Measurements from ENCODE around the gene AMDHD2. TPM values are rescaled to one million over a fixed set of nuclear protein-coding genes. Genes with fewer than 3 reads are reported as not detected.
"Not testable (repeated sequence)": the region's sequence is repeated elsewhere in the genome, so short reads cannot be mapped to it uniquely, and the experiment has no call there.

The AMDHD2 gene
- total RNA-seq, 4 donors from 2014 or later = 12.3 to 18.1 (median 13.7) TPM

- H3K9me3 ChIP-seq; intact Hi-C loops (cut with DNase I; ENCODE audit: low total_unique reads); DNase-seq; H3K4me3 ChIP-seq; H3K36me3 ChIP-seq; in situ Hi-C loops (cut with MboI; ENCODE audit: low sequenced_read_pairs in 4 of 4); H3K4me1 ChIP-seq; H3K27ac ChIP-seq; H3K27me3 ChIP-seq: not testable (repeated sequence)
- peak; percentile 51 to 60 for ATAC-seq
Observed at GRCh38 chr16:2550283-2550878, 30.2 kb downstream of the AMDHD2 start.

GRCh38 chr16:2551420-2551889 is 31.3 kb downstream of the AMDHD2 start:
- ATAC-seq; in situ Hi-C loops (cut with MboI; ENCODE audit: low sequenced_read_pairs in 4 of 4); H3K9me3 ChIP-seq; H3K27me3 ChIP-seq; H3K4me1 ChIP-seq; H3K4me3 ChIP-seq; DNase-seq; intact Hi-C loops (cut with DNase I; ENCODE audit: low total_unique reads); H3K36me3 ChIP-seq: not testable (repeated sequence)
- peak overlapping the region in 2 of 4 donors; percentile 37 to 38 for H3K27ac ChIP-seq

- ATAC-seq; H3K4me1 ChIP-seq; in situ Hi-C loops (cut with MboI; ENCODE audit: low sequenced_read_pairs in 4 of 4); H3K27me3 ChIP-seq; H3K27ac ChIP-seq; H3K9me3 ChIP-seq; H3K4me3 ChIP-seq; DNase-seq; intact Hi-C loops (cut with DNase I; ENCODE audit: low total_unique reads); H3K36me3 ChIP-seq: not testable (repeated sequence)
Observed at GRCh38 chr16:2554709-2555425, 34.7 kb downstream of the AMDHD2 start.

GRCh38 chr16:2557150-2557549 is 37.0 kb downstream of the AMDHD2 start:
- H3K4me1 ChIP-seq; in situ Hi-C loops (cut with MboI; ENCODE audit: low sequenced_read_pairs in 4 of 4); H3K36me3 ChIP-seq; H3K9me3 ChIP-seq; H3K4me3 ChIP-seq; H3K27me3 ChIP-seq; intact Hi-C loops (cut with DNase I; ENCODE audit: low total_unique reads); H3K27ac ChIP-seq: not testable (repeated sequence)
- peak in 1 of 2 donors; percentile 47 for DNase-seq
- ATAC-seq = peak; percentile 66 to 82

- in situ Hi-C loops (cut with MboI; ENCODE audit: low sequenced_read_pairs in 4 of 4); ATAC-seq; DNase-seq; H3K36me3 ChIP-seq; H3K27ac ChIP-seq; H3K27me3 ChIP-seq; H3K9me3 ChIP-seq; intact Hi-C loops (cut with DNase I; ENCODE audit: low total_unique reads); H3K4me3 ChIP-seq; H3K4me1 ChIP-seq: not testable (repeated sequence)
Observed at GRCh38 chr16:2560131-2560797, 40.1 kb downstream of the AMDHD2 start.

GRCh38 chr16:2560798-2561133 is 40.6 kb downstream of the AMDHD2 start:
- H3K27ac ChIP-seq; H3K36me3 ChIP-seq; H3K4me3 ChIP-seq; H3K27me3 ChIP-seq; in situ Hi-C loops (cut with MboI; ENCODE audit: low sequenced_read_pairs in 4 of 4); intact Hi-C loops (cut with DNase I; ENCODE audit: low total_unique reads); H3K9me3 ChIP-seq; H3K4me1 ChIP-seq: not testable (repeated sequence)
- TF ChIP-seq CTCF (IDR thresholded peaks at IDR 0.05 in 4 of 5, conservative IDR thresholded peaks at IDR 0.05 in 1 of 5) = peak in 2 of 5 experiments; percentile 40 to 56
- ATAC-seq (peak; percentile 50 to 78), DNase-seq (peak; percentile 26 to 69)

GRCh38 chr16:2567506-2567905 is 47.3 kb downstream of the AMDHD2 start:
- in situ Hi-C loops (cut with MboI; ENCODE audit: low sequenced_read_pairs in 4 of 4); H3K27ac ChIP-seq; H3K27me3 ChIP-seq; H3K4me3 ChIP-seq; DNase-seq; ATAC-seq; H3K36me3 ChIP-seq; H3K4me1 ChIP-seq; intact Hi-C loops (cut with DNase I; ENCODE audit: low total_unique reads); H3K9me3 ChIP-seq: not testable (repeated sequence)

- peak; percentile 89 to 97 for ATAC-seq
- H3K27me3 ChIP-seq; H3K27ac ChIP-seq; in situ Hi-C loops (cut with MboI; ENCODE audit: low sequenced_read_pairs in 4 of 4); H3K4me3 ChIP-seq; intact Hi-C loops (cut with DNase I; ENCODE audit: low total_unique reads); H3K9me3 ChIP-seq; H3K4me1 ChIP-seq; DNase-seq; H3K36me3 ChIP-seq: not testable (repeated sequence)
Observed at GRCh38 chr16:2568573-2568972, 48.4 kb downstream of the AMDHD2 start.

- H3K4me1 ChIP-seq; in situ Hi-C loops (cut with MboI; ENCODE audit: low sequenced_read_pairs in 4 of 4); ATAC-seq; intact Hi-C loops (cut with DNase I; ENCODE audit: low total_unique reads); H3K27me3 ChIP-seq; H3K27ac ChIP-seq; H3K9me3 ChIP-seq; H3K36me3 ChIP-seq; DNase-seq; H3K4me3 ChIP-seq: not testable (repeated sequence)
Observed at GRCh38 chr16:2572704-2573103, 52.5 kb downstream of the AMDHD2 start.

GRCh38 chr16:2575839-2576238 is 55.7 kb downstream of the AMDHD2 start:
- in situ Hi-C loops (cut with MboI; ENCODE audit: low sequenced_read_pairs in 4 of 4); DNase-seq; H3K36me3 ChIP-seq; H3K4me1 ChIP-seq; intact Hi-C loops (cut with DNase I; ENCODE audit: low total_unique reads); H3K9me3 ChIP-seq; ATAC-seq; H3K27me3 ChIP-seq; H3K4me3 ChIP-seq; H3K27ac ChIP-seq: not testable (repeated sequence)

GRCh38 chr16:2577044-2577443 is 56.9 kb downstream of the AMDHD2 start:
- H3K4me1 ChIP-seq; ATAC-seq; DNase-seq; H3K36me3 ChIP-seq; H3K27ac ChIP-seq; H3K4me3 ChIP-seq; H3K27me3 ChIP-seq; H3K9me3 ChIP-seq; intact Hi-C loops (cut with DNase I; ENCODE audit: low total_unique reads); in situ Hi-C loops (cut with MboI; ENCODE audit: low sequenced_read_pairs in 4 of 4): not testable (repeated sequence)
